ENCODE results near the gene IMPACT. TPM values are rescaled to one million over a fixed set of nuclear protein-coding genes. Genes with fewer than 3 reads are reported as not detected.

IMPACT gene
- total RNA-seq, 1 experiment from 2014 or later, result 48.8 TPM

- TF ChIP-seq OVOL2 (CRISPR knock-in tag; IDR thresholded peaks at IDR 0.05; ENCODE audit: borderline replicate concordance) (no peak), ZNF532 (CRISPR knock-in tag; IDR thresholded peaks at IDR 0.05; ENCODE audit: borderline replicate concordance) (no peak), JUN (CRISPR knock-in tag; IDR thresholded peaks at IDR 0.05) (no peak), MAX (CRISPR knock-in tag; IDR thresholded peaks at IDR 0.05) (no peak), ZNF416 (CRISPR knock-in tag; IDR thresholded peaks at IDR 0.05) (no peak), ZNF396 (CRISPR knock-in tag; IDR thresholded peaks at IDR 0.05; ENCODE audit: borderline replicate concordance) (no peak), IRF2 (CRISPR knock-in tag; IDR thresholded peaks at IDR 0.05; ENCODE audit: borderline replicate concordance, low read depth) (no peak), MLX (CRISPR knock-in tag; IDR thresholded peaks at IDR 0.05) (no peak), ZNF317 (CRISPR knock-in tag; IDR thresholded peaks at IDR 0.05; ENCODE audit: borderline replicate concordance, low read depth) (no peak), CBFB (CRISPR knock-in tag; IDR thresholded peaks at IDR 0.05; ENCODE audit: low read depth) (no peak), KAT7 (CRISPR knock-in tag; IDR thresholded peaks at IDR 0.05; ENCODE audit: borderline replicate concordance) (no peak), NR1H2 (CRISPR knock-in tag; IDR thresholded peaks at IDR 0.05) (no peak), GABPB1 (CRISPR knock-in tag; IDR thresholded peaks at IDR 0.05) (no peak), USF2 (CRISPR knock-in tag; IDR thresholded peaks at IDR 0.05) (no peak)
- TF ChIP-seq, protein P1, sequence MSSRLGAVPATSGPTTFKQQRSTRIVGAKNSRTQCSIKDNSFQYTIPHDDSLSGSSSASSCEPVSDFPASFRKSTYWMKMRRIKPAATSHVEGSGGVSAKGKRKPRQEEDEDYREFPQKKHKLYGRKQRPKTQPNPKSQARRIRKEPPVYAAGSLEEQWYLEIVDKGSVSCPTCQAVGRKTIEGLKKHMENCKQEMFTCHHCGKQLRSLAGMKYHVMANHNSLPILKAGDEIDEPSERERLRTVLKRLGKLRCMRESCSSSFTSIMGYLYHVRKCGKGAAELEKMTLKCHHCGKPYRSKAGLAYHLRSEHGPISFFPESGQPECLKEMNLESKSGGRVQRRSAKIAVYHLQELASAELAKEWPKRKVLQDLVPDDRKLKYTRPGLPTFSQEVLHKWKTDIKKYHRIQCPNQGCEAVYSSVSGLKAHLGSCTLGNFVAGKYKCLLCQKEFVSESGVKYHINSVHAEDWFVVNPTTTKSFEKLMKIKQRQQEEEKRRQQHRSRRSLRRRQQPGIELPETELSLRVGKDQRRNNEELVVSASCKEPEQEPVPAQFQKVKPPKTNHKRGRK (CRISPR knock-in tag; IDR thresholded peaks at IDR 0.05; ENCODE audit: borderline replicate concordance), result no peak
- TF ChIP-seq, protein P2, sequence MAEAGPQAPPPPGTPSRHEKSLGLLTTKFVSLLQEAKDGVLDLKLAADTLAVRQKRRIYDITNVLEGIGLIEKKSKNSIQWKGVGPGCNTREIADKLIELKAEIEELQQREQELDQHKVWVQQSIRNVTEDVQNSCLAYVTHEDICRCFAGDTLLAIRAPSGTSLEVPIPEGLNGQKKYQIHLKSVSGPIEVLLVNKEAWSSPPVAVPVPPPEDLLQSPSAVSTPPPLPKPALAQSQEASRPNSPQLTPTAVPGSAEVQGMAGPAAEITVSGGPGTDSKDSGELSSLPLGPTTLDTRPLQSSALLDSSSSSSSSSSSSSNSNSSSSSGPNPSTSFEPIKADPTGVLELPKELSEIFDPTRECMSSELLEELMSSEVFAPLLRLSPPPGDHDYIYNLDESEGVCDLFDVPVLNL (CRISPR knock-in tag; IDR thresholded peaks at IDR 0.05; ENCODE audit: borderline replicate concordance, low read depth), result no peak
- TF ChIP-seq, protein P3, sequence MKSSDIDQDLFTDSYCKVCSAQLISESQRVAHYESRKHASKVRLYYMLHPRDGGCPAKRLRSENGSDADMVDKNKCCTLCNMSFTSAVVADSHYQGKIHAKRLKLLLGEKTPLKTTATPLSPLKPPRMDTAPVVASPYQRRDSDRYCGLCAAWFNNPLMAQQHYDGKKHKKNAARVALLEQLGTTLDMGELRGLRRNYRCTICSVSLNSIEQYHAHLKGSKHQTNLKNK (CRISPR knock-in tag; IDR thresholded peaks at IDR 0.05), result no peak
- TF ChIP-seq, protein P4, sequence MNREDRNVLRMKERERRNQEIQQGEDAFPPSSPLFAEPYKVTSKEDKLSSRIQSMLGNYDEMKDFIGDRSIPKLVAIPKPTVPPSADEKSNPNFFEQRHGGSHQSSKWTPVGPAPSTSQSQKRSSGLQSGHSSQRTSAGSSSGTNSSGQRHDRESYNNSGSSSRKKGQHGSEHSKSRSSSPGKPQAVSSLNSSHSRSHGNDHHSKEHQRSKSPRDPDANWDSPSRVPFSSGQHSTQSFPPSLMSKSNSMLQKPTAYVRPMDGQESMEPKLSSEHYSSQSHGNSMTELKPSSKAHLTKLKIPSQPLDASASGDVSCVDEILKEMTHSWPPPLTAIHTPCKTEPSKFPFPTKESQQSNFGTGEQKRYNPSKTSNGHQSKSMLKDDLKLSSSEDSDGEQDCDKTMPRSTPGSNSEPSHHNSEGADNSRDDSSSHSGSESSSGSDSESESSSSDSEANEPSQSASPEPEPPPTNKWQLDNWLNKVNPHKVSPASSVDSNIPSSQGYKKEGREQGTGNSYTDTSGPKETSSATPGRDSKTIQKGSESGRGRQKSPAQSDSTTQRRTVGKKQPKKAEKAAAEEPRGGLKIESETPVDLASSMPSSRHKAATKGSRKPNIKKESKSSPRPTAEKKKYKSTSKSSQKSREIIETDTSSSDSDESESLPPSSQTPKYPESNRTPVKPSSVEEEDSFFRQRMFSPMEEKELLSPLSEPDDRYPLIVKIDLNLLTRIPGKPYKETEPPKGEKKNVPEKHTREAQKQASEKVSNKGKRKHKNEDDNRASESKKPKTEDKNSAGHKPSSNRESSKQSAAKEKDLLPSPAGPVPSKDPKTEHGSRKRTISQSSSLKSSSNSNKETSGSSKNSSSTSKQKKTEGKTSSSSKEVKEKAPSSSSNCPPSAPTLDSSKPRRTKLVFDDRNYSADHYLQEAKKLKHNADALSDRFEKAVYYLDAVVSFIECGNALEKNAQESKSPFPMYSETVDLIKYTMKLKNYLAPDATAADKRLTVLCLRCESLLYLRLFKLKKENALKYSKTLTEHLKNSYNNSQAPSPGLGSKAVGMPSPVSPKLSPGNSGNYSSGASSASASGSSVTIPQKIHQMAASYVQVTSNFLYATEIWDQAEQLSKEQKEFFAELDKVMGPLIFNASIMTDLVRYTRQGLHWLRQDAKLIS (CRISPR knock-in tag; IDR thresholded peaks at IDR 0.05; ENCODE audit: borderline replicate concordance), result no peak
- ChIA-PET CTCF (interaction anchor here (0.7 to 1.4 kb wide), 4 partner anchors 61 to 251 kb away, joined by 3 to 8 read pairs (median 6); no protein-coding TSS in a partner anchor), POLR2A (interaction anchor here (1.0 to 1.9 kb wide), 3 partner anchors 30 to 288 kb away, joined by 3 to 13 read pairs (median 7); partner anchors contain the start of genes CABYR and OSBPL1A)
- peaks cover 21% of the 10 kb centered on the region for H3K4me1 Mint-ChIP-seq
- peaks cover 8% of the 10 kb centered on the region for H3K27me3 Mint-ChIP-seq (ENCODE audit: low read depth)
- no peak for DNase-seq (ENCODE audit: low spot score)
- H3K4me3 Mint-ChIP-seq, result peak overlapping the region; percentile 91
- no peaks in the 10 kb centered on the region for H3K9me3 Mint-ChIP-seq
- no peak for ATAC-seq
- H3K36me3 Mint-ChIP-seq, result peaks cover 11% of the 10 kb centered on the region
- peak overlapping the region; percentile 95 for H3K27ac Mint-ChIP-seq
These were observed 1.0 kb downstream of the IMPACT start for GRCh38 chr18:24427484-24427883.

Data from WTC11 (cell line).